NCI-H2107 (cell line): ENCODE measurements around the gene PIEZO2.
"Not testable (repeated sequence)": the region's sequence is repeated elsewhere in the genome, so short reads cannot be mapped to it uniquely, and the experiment has no call there.

Source experiments
- DNase-seq: peaks from one replicate; lab custom pipeline; 2025; lab: John Stamatoyannopoulos, UW

Gene PIEZO2

DNA sequence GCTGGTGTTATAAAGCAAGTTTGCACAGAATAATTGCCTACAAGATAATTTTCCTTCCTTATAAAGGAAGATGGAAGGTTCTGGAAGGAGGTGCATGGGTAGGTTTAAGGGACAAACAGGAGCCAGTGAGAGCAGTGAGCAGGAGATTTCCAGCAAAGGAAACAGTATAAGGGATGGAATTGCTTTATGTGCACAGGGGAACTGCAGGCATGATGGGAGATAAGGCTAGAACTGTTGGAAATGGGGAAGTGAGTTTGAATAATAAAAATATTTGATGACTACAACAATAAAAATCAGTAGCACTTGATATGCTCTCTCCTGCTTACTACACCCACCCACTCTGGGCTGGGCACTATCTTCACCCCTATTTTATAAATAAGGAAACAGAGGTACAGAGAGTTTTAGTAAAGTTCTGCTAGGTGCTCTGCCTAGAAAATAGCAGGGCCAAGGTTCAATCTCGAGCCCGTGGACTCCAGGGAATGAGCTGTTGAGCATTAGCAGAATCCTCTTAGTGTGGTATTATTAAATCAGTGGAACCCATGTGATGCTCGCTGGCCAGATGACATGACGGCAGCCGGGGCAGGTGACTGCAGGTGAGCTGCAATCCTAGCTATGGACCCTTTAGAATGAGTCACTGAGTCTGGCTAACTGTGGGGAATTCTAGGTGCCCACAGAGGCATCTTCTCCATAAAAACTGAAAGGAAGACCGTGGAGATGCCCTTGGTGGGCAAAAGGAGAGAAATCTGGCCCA, 302.5 kb downstream of the PIEZO2 start:
- DNase-seq, result no peak

DNA sequence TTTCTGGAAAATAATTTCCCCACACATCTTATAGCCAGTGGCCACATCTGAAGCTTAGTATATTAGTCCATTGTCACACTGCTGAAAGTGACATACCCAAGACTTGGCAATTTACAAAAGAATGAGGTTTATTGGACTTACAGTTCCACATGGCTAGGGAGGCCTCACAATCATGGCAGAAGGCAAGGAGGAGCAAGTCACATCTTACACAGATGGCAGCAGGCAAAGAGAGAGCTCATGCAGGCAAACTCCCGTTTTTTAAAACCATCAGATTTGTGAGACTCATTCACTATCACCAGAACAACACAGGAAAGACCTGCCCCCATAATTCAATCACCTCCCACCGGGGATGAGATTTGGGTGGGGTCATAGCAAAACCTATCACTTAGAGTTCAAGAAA, 303.3 kb downstream of the PIEZO2 start:
- not testable (repeated sequence) for DNase-seq

DNA sequence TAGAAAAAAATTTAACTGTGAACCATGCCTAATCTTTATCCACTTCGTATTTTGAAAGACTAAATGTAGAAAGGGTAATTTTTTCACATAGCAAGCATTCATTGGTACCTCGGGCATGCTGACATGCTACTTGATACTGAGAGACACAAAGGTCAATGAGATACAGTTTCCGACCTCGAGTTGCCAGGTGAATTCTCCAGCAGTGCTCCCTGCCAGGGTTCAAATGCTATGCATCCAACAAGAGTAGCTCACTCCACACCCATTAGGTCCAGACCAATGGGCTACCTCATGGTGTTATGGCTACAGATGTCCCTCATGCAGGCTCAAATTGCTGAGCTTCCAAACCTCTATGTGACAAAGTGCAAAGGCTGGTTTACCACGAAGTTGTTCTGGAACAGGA, 305.8 kb downstream of the PIEZO2 start:
- DNase-seq, result no peak

DNA sequence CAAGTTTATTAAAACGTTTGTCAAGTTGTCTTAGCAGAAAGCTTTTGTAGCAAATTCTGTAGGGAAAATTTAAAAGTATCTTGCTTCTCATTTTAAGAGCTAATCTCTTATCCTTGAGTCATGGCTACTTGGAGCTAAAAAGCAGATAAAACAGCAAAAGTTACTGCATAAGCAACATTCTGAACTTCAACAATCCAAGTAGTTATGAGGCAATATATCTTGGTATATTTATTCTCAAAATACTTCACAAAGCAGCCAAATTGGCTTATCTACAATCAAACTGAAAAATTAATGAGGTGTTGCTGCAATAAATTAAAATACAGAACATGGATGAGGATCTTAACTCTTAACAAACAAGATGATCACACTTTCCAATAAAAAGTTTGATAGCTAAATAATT, 306.5 kb downstream of the PIEZO2 start:
- DNase-seq, result no peak

DNA sequence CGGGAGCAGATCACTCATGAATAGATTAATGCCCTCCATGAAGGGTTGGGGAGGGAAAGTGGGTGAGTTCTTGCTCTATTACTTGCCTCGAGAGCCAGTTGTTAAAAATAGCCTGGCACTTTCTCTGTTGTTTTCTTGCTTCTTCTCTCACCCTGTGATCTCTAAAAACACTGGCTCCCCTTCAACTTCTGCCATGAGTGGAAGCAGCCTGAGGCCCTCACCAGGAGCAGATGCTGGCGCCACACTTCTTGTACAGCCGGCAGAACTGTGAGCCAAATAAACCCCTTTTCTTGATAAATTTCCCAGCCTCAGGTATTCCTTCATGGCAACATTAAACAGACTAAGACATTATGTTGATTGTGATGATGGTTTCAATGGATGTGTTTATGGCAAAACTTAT, 307.0 kb downstream of the PIEZO2 start:
- DNase-seq, result no peak

DNA sequence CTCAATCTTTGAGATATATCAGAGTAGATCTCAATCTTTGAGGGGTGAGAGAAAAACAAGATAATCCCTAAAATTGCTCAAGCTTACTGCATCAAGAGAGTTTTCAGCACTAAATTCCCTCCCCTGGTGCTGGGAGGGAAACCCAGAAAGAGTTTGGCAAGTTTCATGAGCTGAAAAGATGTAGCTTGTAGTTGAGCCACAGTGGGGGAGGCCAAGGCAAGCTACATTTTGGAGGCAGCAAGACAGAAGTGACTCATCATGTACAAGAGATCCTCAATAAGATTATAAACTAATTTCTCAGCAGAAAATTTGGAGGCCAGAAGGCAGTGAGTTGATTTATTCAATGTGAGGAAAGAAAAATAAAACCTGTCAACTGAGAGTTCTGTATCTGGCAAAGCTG, 308.2 kb downstream of the PIEZO2 start:
- no peak for DNase-seq

DNA sequence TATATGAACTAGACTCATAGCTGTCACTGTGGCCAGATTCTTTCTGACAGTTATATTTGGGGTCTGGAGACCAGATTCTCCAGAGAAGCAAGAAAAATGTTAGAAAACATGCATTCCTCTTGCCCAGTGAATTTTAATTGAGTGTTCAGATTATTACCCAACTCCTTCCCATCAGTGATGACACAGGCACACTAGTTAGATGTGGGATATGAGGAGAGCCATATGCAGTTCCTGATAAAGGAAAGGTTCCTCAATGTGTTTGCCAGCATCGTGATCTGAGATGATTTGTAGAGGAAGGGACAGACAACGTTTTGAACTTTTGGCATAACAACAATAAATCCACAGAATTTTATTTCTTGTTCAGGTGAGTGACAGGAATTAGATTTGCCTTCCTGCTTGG, 308.6 kb downstream of the PIEZO2 start:
- no peak for DNase-seq

DNA sequence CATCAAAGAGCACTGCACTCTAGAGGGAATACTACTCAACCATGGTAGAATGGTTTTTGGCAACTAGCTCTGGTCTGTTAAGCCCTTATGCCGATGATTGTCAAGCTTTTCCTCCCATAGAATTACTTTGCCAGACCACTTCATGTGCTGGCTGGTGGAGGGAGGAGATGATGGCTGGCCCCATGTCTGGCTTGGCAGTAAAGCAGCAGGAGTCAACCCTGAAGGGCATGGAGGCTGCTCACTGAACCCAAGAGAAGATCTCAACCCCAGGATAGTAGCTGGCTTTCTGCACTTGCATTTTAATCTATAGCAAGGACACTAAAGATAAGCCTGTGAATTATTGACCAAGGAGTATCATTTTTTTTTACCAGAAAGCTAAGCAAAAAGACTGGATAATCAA, 309.9 kb downstream of the PIEZO2 start:
- no peak for DNase-seq

DNA sequence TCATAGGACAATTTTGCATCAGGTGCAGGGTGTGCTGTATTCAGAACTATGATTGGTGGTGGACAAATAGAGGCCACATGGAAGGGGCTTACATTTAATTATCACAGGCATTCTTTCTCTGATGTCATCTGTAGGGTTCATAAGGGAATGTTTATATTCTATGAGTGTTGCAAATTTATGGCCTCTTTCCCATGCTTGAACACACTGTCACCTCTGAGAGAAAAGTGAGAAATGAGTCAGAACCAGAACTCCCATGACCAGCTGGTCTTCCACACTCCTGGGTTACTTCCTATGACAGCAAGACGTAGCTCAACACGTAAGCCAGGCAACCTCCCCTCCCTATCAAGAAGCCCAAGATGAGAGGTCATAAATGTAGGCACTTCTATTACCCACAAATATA, 310.8 kb downstream of the PIEZO2 start:
- DNase-seq, result no peak

DNA sequence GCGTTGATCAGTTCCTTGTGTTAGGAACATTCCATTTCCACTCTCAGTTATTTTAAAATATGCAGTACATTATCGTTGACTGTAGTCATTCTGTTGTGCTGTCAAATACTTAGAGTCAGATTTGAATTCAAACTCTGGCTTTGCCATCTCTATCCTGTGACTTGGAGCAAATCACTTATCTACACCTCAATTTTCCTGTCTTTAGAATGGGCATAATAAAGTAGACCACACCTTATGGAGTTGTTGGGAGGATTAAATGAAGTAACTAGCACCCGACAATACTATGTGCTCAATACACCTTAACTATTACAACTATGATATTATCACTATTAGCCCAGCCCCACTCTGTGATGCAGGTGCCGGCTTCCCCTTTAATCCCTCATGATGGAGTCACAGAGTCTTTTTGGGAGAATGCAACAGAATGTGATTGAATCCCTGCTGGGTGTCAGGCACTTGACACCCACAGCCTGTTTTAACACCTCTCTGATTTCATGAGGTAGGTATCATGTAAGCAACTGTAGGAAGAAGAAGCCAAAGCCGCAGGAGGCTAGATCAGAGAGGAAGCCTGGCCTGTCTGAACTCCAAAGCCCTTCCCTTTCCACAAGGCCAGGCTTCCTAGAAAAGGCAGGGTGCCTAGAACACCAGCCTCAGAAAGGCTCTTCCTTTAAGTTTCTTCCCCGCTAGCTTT, 315.1 kb downstream of the PIEZO2 start:
- no peak for DNase-seq

DNA sequence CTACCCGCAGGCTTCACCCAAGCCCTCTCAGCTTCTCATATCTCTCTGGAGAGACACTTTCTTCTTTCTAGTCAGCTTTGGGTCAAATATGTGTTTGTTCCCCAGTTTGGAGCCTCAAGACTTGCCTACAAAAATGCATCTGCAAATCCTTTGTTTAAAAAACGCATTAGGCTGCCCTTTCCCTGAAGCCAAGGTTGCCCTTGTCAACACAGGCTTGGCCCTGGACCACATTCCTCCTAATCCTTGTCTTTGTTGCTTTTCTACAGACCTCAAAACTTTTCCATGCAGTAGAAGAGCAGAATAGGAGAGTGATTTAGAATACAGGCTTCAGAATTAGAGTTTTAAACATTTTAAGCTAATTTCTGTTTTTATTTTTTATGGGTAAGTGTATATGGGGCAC, 315.7 kb downstream of the PIEZO2 start:
- DNase-seq, result no peak

DNA sequence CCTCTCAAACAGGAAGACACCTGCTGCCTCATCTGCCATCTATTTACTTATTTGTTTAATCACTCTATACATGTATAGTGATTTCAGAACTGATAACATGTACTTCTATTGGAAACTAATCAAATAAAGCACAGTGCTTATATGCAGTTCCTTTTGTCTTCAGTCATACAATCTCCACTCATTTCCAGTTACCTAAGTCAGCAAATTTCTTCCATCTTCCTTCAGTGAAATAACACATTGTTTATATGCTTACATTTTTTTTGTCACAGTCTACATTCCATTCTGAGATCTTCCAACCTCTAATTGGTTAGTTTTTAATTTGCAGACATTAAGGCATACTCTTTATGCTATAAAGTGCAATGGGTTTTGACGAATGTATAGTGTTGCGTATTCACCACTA, 323.0 kb downstream of the PIEZO2 start:
- no peak for DNase-seq

DNA sequence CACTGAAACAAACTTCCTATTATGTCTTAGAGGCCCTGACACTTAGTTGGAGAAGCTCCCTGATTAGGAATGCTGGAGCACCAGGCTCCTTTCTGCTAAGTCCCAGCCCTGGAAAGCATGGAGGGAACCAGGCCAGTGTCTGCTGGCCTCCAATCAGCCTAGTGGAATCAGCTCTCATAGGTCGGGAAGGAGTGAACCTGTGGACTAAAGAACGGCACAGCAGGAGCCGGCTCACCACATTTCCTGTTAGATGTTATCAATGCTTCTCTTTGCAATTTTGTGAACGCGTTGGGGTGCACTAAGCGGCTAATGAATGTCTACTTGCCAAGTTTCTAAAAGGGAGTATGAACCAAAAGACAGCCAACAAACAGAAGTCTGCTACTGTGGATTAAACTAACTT, 326.9 kb downstream of the PIEZO2 start:
- no peak for DNase-seq

DNA sequence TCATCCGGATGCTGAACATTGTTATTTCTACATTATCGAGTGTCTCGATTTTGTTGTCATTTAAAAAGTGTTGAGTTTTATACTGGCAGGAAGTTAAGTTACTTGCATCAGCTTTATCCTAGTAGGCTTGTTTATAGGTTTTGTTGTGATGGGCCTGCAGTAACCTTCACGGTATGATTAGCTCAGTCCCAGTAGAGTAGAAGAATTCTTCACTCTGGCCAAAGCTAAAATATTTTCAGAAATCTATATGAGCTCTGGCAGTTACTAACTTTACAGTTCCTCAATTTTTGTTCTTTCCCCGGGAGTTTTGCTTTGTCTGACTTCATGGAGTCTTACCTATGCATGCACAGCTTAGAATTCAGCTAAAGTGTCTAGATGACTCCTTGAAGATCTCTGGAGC, 328.7 kb downstream of the PIEZO2 start:
- no peak for DNase-seq

DNA sequence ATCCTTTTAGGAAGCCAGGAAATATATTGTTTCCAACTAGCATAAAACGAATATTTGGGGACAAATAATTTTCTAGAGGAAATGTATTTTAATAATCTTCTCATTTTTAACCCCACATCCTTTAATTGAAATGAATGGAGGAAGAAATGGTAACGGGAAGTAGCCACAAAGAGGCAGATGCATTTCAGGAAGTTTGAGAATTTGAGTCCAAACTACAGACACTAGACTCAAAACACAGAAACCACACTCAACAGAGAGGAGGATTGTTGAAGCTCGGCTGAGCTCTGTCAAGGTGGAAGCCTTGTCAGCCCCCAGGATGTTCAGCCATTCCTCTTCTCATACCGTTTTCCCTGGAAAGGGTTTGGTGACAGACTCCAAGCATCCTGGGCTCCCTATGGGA, 335.0 kb downstream of the PIEZO2 start:
- DNase-seq, result no peak

DNA sequence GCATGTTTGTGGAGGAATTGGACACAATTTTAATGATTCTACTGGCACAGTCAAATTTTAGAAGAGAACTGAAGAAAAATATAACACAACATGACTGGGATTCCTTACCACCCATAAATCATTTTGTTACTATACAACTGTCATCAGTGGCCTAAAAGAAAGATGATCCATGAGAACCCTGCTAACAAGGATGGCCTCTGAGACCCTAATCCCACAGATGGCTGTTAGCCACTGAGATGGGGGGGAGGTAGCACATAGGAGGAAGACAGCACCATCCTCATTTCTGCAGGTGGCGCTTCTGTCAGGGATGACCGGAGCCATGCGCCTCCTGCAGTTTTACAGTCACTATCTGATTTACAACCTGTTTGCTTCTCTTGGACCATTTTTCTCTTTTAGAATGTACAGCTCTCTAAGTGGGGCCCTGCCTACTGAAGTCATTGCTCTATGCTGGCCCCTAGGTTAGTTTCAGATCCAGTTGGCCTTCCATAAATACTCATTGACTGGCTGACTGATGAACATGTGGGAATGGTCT, 343.7 kb downstream of the PIEZO2 start:
- no peak for DNase-seq

DNA sequence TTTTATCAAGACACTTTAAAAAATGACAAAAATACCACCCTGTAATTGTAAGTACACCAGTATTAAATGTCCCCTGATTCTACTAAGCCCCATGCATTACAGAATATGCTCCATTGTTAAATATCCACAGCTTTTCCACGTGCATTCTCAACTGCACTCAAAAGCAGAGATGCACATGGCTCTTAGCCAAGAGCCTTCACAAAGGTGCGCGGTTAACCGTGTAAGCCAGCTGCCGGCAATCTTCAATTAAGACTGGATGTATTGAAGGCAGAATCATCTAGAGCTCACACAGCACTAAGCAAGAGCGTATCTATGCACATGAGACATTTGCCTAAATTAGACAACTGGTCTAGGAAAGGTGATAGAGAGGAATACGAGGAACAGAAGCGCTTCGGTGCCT, 345.2 kb downstream of the PIEZO2 start:
- DNase-seq, result peak; percentile 64

DNA sequence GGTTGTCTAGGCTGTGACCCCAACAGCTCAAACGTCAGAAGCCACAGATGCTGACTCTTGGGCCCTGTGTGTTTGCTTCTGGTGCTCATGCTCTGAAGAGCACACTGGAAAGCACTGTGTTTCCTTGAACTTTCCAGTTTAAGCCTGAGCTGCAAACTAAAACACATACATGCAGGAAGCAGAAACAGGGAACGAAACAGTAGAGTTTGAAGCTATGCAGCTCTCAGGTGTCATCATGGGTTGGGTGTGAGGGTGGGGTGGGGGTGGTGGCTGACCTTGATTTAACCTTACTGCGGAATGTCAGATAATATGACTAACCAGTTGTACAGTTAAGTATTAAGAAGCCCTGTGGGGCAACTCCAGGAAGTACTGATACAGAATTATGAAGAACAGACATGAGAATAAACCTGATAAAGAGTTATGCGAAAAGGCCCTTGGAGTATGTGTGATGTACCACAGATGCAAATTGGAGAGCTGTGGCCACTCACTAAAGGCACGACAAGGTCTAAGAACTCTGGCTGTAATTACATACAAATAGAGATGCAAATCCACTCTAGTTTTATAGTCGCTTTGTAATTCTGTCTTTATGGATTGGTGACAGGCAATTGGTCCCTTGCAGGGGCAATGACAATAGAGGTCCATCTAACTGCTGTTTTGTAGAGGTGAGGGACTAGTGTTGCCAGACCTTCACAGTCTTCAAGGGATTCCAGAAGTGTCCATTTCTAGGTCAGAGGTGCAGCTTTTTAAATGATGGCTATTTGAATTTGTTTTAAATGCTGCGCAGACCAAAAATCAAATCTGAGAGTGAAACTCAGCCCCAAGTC, 350.4 kb downstream of the PIEZO2 start:
- DNase-seq, result no peak

DNA sequence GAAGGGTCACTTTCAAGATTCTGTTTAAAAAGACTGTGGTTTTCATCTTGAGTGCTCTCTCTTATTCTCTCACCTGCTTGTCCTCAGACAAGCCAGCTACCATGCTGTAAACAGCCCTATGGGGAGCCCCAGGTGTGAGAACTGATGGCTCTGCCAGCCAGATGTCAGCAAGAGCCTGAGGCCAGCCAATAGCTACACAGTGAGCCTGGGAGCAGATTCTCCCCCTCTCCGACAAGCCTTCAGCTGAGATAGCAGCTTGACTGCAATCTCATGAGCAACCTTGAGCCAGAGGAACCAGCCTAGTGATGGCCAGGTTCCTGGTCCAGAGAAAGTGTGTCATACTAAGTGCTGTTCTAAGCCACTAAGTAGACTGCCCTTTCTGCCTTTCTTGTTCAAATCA, 351.5 kb downstream of the PIEZO2 start:
- DNase-seq, result no peak

DNA sequence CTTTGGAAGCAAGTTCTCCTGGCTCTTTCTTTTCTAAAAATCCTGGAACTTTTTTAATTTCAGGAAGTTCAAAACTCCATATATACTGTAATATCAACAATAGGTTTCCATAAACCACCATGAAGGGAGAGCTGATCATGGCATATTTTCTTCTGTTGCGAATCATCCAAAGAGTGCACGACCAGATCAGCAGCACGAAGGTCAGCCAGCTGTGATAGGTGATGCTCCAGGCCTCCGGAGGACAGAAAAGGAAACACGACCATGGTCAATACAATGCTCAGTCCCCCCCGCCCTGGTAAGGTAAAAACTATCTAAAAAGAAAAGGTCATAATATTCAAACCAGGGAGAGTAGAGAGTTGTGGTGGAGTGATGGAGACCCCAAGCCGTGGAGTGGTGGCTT, 354.6 kb downstream of the PIEZO2 start:
- DNase-seq, result no peak

DNA sequence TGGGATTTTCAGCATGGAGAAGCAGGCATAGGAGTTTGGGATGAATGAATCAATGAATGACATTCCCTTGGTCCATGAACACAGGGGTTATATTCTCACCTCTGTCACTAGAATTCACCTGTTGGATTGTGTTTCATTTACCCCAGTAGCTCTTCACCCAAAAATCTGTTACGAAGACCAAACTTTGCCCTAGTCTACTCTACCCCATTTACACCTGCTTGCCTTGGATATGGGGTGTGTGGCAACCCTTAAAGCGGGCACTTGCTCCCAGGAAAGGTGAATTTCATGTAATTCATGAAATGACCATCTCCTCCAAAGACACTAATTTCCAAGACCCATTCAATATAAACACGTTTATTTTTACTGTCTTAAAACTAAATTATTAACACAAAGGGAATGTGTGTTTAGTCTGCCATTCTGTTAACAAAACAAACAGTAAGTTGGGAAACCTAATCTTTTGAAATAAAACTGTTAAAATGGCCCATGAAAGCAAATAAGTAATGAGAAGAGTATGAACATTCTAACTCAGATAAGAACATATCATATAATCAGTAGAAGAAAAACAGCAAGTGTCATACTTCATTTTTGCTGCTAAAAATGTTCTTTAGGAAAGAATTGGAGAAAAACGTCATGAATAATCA, 355.5 kb downstream of the PIEZO2 start:
- no peak for DNase-seq

DNA sequence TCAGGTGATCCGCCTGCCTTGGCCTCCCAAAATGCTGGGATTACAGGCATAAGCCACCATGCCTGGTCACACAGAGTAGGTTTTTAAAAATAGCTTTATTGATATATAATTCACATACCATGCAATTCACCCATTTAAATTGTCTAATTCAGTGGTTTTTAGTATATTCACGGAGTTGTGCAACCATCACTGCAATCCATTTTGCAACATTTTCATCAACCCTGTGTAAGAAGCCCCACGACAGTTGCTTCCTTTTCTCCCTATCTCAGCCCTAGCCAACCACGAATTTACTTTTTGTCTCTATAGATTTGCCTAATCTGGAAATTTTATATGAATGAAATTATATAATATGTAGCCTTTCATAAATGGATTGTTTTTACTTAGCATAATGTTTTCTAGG, 357.2 kb downstream of the PIEZO2 start:
- no peak for DNase-seq
